Measurements from ENCODE around the gene HK1.
"Not testable (repeated sequence)": the region's sequence is repeated elsewhere in the genome, so short reads cannot be mapped to it uniquely, and the experiment has no call there.

The HK1 gene

GRCh38 chr10:69259547-69260243, 18.6 kb upstream of the HK1 start:
- DNase-seq: no peak

GRCh38 chr10:69261184-69261583, 17.1 kb upstream of the HK1 start:
- DNase-seq: no peak

GRCh38 chr10:69262292-69262751, 16.0 kb upstream of the HK1 start:
- no peak for DNase-seq

GRCh38 chr10:69265521-69265920, 12.8 kb upstream of the HK1 start:
- DNase-seq: no peak

GRCh38 chr10:69268761-69269416, 9.4 kb upstream of the HK1 start:
- no peak for DNase-seq

- DNase-seq: no peak
Measured at GRCh38 chr10:69269761-69270160, 8.5 kb upstream of the HK1 start.

GRCh38 chr10:69270990-69271389, 7.3 kb upstream of the HK1 start:
- DNase-seq: no peak

- DNase-seq: no peak
Measured at GRCh38 chr10:69272624-69273023, 5.7 kb upstream of the HK1 start.

GRCh38 chr10:69275444-69275843, 2.9 kb upstream of the HK1 start:
- no peak for DNase-seq

- no peak for DNase-seq
Measured at GRCh38 chr10:69276503-69276902, 1.8 kb upstream of the HK1 start.

- DNase-seq: no peak
Measured at GRCh38 chr10:69279110-69279509, 814 bp downstream of the HK1 start.

- no peak for DNase-seq
Measured at GRCh38 chr10:69281507-69282413, 3.5 kb downstream of the HK1 start.

GRCh38 chr10:69284402-69284801, 6.1 kb downstream of the HK1 start:
- DNase-seq: not testable (repeated sequence)

GRCh38 chr10:69285699-69286098, 7.4 kb downstream of the HK1 start:
- DNase-seq: no peak

GRCh38 chr10:69287181-69287580, 8.9 kb downstream of the HK1 start:
- no peak for DNase-seq

- DNase-seq: no peak
Measured at GRCh38 chr10:69290993-69291392, 12.7 kb downstream of the HK1 start.

GRCh38 chr10:69292459-69292858, 14.2 kb downstream of the HK1 start:
- no peak for DNase-seq

- no peak for DNase-seq
Measured at GRCh38 chr10:69295027-69295636, 16.8 kb downstream of the HK1 start.

GRCh38 chr10:69303632-69304051, 25.3 kb downstream of the HK1 start:
- DNase-seq: peak; percentile 34

- no peak for DNase-seq
Measured at GRCh38 chr10:69306421-69306820, 28.1 kb downstream of the HK1 start.

GRCh38 chr10:69307434-69307833, 29.1 kb downstream of the HK1 start:
- no peak for DNase-seq

GRCh38 chr10:69308304-69308703, 30.0 kb downstream of the HK1 start:
- not testable (repeated sequence) for DNase-seq

- DNase-seq: no peak
Measured at GRCh38 chr10:69311309-69311708, 33.0 kb downstream of the HK1 start.

Data from T1000 (cell line).